Measurements from ENCODE around the gene SLC8B1. TPM values are rescaled to one million over a fixed set of nuclear protein-coding genes. Genes with fewer than 3 reads are reported as not detected.

The SLC8B1 gene
- total RNA-seq, 1 donor from 2014 or later: 19.1 TPM

DNA sequence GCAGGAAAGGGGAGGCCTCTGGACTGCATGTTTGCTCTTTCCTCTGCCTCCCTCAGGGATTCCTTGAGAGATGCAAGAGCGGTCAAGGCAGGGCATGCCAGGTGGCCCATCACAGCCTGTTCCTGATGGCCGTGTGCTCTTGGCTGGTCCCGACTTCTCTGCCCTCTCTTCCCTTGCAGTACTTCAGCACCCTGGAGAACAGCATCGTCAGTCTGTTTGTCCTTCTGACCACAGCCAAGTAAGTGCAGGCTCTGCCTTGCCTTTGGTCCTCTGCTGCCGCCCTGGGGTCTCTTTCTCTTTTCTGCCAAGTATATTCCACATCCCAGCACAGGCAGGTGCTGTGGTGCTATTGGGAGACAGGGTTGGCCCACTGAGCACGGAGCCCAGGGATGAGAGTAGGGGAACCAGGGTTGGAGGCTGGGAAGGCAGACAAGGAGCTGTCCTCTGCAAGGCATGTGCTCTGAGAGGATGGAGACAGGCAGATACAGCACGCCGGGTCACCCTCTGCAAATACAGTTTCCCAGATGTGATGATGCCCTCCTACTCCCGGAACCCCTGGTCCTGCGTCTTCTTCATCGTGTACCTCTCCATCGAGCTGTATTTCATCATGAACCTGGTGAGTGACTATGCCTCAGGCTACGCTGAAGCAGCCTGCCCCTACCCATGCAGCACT, 61.7 kb downstream of the SLC8B1 start:
- H3K9me3 Mint-ChIP-seq: no peaks in the 10 kb centered on the region
- H3K27me3 Mint-ChIP-seq (ENCODE audit: low read depth): no peaks in the 10 kb centered on the region
- H3K4me1 Mint-ChIP-seq: peaks cover 13% of the 10 kb centered on the region
- peaks cover 8% of the 10 kb centered on the region for H3K36me3 Mint-ChIP-seq
- TF ChIP-seq, protein P1, sequence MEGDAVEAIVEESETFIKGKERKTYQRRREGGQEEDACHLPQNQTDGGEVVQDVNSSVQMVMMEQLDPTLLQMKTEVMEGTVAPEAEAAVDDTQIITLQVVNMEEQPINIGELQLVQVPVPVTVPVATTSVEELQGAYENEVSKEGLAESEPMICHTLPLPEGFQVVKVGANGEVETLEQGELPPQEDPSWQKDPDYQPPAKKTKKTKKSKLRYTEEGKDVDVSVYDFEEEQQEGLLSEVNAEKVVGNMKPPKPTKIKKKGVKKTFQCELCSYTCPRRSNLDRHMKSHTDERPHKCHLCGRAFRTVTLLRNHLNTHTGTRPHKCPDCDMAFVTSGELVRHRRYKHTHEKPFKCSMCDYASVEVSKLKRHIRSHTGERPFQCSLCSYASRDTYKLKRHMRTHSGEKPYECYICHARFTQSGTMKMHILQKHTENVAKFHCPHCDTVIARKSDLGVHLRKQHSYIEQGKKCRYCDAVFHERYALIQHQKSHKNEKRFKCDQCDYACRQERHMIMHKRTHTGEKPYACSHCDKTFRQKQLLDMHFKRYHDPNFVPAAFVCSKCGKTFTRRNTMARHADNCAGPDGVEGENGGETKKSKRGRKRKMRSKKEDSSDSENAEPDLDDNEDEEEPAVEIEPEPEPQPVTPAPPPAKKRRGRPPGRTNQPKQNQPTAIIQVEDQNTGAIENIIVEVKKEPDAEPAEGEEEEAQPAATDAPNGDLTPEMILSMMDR (IDR thresholded peaks at IDR 0.05; ENCODE audit: unreplicated experiment): no peak
- no peak for DNase-seq (ENCODE audit: low spot score in 2 of 2, unreplicated experiment in 2 of 2)
- H3K4me3 Mint-ChIP-seq: no peak overlapping the region
- no peak overlapping the region for H3K27ac Mint-ChIP-seq

DNA sequence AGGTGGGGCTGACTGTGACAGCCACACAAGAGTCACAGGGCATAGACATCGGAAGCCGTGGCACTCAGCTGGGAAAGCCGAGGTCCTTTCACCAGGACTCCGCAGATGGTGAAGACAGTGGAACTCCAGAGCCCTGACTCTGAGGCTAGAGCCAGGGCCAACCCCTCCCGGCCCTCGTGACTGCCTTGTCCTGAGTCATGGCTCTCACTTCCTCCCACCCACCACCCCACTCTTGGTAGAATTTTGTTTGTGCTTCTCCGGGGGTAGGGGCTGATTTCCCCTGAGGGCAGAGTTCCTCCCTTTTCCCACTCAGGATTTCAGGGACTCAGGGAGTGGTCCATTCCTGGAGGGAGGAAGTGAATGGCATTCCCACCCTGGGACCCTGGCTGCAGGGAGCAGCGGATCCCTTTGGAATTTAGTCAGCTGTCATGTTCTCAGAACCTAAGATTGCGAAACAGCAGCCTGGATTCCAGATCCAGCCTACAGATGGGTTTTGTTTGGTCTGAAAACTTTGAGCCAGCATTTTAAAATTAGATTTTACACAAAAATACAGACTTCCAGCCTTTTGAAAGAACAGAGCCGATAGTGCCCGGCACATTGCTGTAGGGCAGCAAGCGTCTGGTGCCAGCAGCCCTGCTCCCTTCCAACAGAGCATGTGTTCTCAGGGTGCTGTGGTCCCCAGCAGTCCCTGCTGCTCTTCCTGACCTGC, 62.9 kb downstream of the SLC8B1 start:
- H3K36me3 Mint-ChIP-seq: peaks cover 14% of the 10 kb centered on the region
- no peak overlapping the region for H3K4me3 Mint-ChIP-seq
- peaks cover 13% of the 10 kb centered on the region for H3K4me1 Mint-ChIP-seq
- no peaks in the 10 kb centered on the region for H3K27me3 Mint-ChIP-seq (ENCODE audit: low read depth)
- peak overlapping the region; percentile 90 for H3K27ac Mint-ChIP-seq
- no peaks in the 10 kb centered on the region for H3K9me3 Mint-ChIP-seq
- DNase-seq (ENCODE audit: low spot score in 2 of 2, unreplicated experiment in 2 of 2): no peak
- TF ChIP-seq, protein P1 (IDR thresholded peaks at IDR 0.05; ENCODE audit: unreplicated experiment): no peak

GRCh38 chr12:113271466-113271852, 63.5 kb downstream of the SLC8B1 start:
- H3K4me3 Mint-ChIP-seq: no peak overlapping the region
- DNase-seq (ENCODE audit: low spot score in 2 of 2, unreplicated experiment in 2 of 2): no peak
- TF ChIP-seq, protein P1 (IDR thresholded peaks at IDR 0.05; ENCODE audit: unreplicated experiment): no peak
- no peaks in the 10 kb centered on the region for H3K27me3 Mint-ChIP-seq (ENCODE audit: low read depth)
- H3K36me3 Mint-ChIP-seq: peaks cover 16% of the 10 kb centered on the region
- no peaks in the 10 kb centered on the region for H3K9me3 Mint-ChIP-seq
- peak overlapping the region; percentile 59 for H3K27ac Mint-ChIP-seq
- peaks cover 13% of the 10 kb centered on the region for H3K4me1 Mint-ChIP-seq

DNA sequence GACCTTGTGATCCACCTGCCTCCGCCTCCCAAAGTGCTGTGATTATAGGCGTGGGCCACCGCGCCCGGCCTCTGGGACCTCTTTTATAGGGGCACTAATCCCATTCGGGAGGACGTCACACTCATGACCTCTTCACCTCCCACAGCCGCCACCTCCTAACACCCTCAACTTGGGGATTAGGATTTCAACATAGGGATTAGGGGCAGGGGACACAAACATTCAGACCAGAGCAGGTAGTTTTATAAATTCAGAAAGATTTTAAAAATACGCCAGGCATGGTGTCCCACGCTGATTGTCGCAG, 64.2 kb downstream of the SLC8B1 start:
- Mint-ChIP-seq H3K27ac (no peak overlapping the region), H3K4me1 (peaks cover 13% of the 10 kb centered on the region), H3K9me3 (no peaks in the 10 kb centered on the region), H3K27me3 (ENCODE audit: low read depth) (no peaks in the 10 kb centered on the region), H3K4me3 (no peak overlapping the region), H3K36me3 (peaks cover 22% of the 10 kb centered on the region)
- TF ChIP-seq, protein P1 (IDR thresholded peaks at IDR 0.05; ENCODE audit: unreplicated experiment): no peak
- DNase-seq (ENCODE audit: low spot score in 2 of 2, unreplicated experiment in 2 of 2): no peak

DNA sequence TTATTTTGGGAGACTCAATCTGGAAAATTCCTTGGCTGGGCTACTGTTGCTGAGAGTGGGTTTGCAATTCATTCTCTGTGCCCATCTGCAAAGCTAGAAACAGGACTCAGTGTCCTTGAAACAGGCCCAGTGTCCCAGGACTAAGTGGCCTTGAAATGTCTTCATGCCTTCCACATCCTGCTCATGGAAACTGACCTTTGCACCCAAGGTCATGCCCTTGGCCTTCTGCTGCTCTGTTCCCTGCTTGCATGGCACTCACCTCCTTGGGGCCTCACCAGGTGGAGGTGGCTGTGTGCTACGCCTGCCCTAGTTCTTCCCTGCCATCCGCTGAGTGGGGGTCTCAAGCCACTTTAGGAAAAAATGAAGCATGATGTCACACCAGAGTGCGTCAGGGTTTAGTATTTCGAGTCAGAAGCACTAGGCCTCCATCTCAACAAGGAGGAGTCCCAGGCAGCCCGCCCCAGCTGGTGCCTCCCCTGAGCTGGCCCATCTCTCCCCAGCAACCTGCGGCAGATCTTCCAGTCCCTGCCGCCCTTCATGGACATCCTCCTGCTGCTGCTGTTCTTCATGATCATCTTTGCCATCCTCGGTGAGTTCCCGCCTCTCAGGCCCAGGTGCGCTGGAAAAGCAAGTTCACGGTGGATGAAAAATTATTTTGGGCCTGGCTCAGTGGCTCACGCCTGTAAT, 65.5 kb downstream of the SLC8B1 start:
- Mint-ChIP-seq H3K27ac (no peak overlapping the region), H3K4me1 (peaks cover 13% of the 10 kb centered on the region), H3K9me3 (no peaks in the 10 kb centered on the region), H3K27me3 (ENCODE audit: low read depth) (no peaks in the 10 kb centered on the region), H3K4me3 (no peak overlapping the region), H3K36me3 (peaks cover 17% of the 10 kb centered on the region)
- DNase-seq (ENCODE audit: low spot score in 2 of 2, unreplicated experiment in 2 of 2): no peak
- TF ChIP-seq, protein P1 (IDR thresholded peaks at IDR 0.05; ENCODE audit: unreplicated experiment): no peak

Measured in mesothelial cell of epicardium (in vitro differentiated cells).